HepG2 (cell line): ENCODE data around the gene SMIM13. TPM values are rescaled to one million over a fixed set of nuclear protein-coding genes. Genes with fewer than 3 reads are reported as not detected.

Source experiments
- ATAD3A ChIP-seq: sonication (generic); formaldehyde crosslinking; IDR thresholded peaks from 2 replicates; pipeline ENCODE4 v1.4.0; 2020; ENCODE audit warnings: missing genetic modification reagents
- ATF7-NPFF ChIP-seq: sonication (generic); formaldehyde crosslinking; IDR thresholded peaks from 2 replicates; pipeline ENCODE4 v1.8.1; 2023; ENCODE audit warnings: mild to moderate bottlenecking, low read depth, missing genetic modification reagents, moderate library complexity
- BCL6 ChIP-seq: IDR thresholded peaks from 2 replicates; pipeline ENCODE4 v1.6.1; 2016; ENCODE audit warnings: missing genetic modification reagents, missing compliant biosample characterization
- HDAC6 ChIP-seq: fragments of 200-600 bp; sonication (generic); IDR thresholded peaks from 2 replicates; pipeline ENCODE4 v1.7.0; 2017; ENCODE audit warnings: mild to moderate bottlenecking, antibody characterized with exemption, low read length, low read depth
- HOXA3 ChIP-seq: sonication (generic); formaldehyde crosslinking; IDR thresholded peaks from 2 replicates; pipeline ENCODE4 v1.5.0; 2020; ENCODE audit warnings: missing genetic modification reagents
- JUNB ChIP-seq: sonication (generic); formaldehyde crosslinking; IDR thresholded peaks from 2 replicates; pipeline ENCODE4 v1.8.0; 2022; ENCODE audit warnings: missing genetic modification reagents, mild to moderate bottlenecking, borderline replicate concordance
- MEIS2 ChIP-seq: sonication (generic); formaldehyde crosslinking; IDR thresholded peaks from 2 replicates; pipeline ENCODE4 v1.9.0; 2021; ENCODE audit warnings: mild to moderate bottlenecking, missing genetic modification reagents
- NFKBIZ ChIP-seq: IDR thresholded peaks from 2 replicates; pipeline ENCODE4 v1.6.1; 2018; ENCODE audit warnings: missing genetic modification reagents, missing compliant biosample characterization
- PHF21A ChIP-seq: sonication (generic); formaldehyde crosslinking; IDR thresholded peaks from 2 replicates; pipeline ENCODE4 v1.5.0; 2020; ENCODE audit warnings: mild to moderate bottlenecking, missing genetic modification reagents
- PITX1 ChIP-seq: sonication (generic); formaldehyde crosslinking; IDR thresholded peaks from 2 replicates; pipeline ENCODE4 v1.5.1; 2020; ENCODE audit warnings: mild to moderate bottlenecking, missing genetic modification reagents
- POGK ChIP-seq: sonication (generic); formaldehyde crosslinking; conservative IDR thresholded peaks from 2 replicates; pipeline ENCODE4 v1.8.0; 2022; ENCODE audit warnings: mild to moderate bottlenecking, moderate library complexity, missing genetic modification reagents
- POGZ ChIP-seq: sonication (generic); formaldehyde crosslinking; IDR thresholded peaks from 2 replicates; pipeline ENCODE4 v1.4.0; 2020; ENCODE audit warnings: mild to moderate bottlenecking, missing genetic modification reagents
- PRDM15 ChIP-seq: sonication (generic); formaldehyde crosslinking; IDR thresholded peaks from 2 replicates; pipeline ENCODE4 v1.4.0; 2020; ENCODE audit warnings: missing genetic modification reagents
- RARA ChIP-seq: IDR thresholded peaks from 2 replicates; pipeline ENCODE4 v1.6.1; 2016; ENCODE audit warnings: missing genetic modification reagents, missing compliant biosample characterization
- RNF2 ChIP-seq: fragments of 450-650 bp; conservative IDR thresholded peaks from 2 replicates; pipeline ENCODE4 v1.6.1; 2016; ENCODE audit warnings: low read depth
- ZNF550 ChIP-seq: sonication (generic); formaldehyde crosslinking; IDR thresholded peaks from 2 replicates; pipeline ENCODE4 v1.4.0; 2020; ENCODE audit warnings: mild to moderate bottlenecking, missing genetic modification reagents, borderline replicate concordance
- ZNF609 ChIP-seq: sonication (generic); formaldehyde crosslinking; IDR thresholded peaks from 2 replicates; pipeline ENCODE4 v1.4.0; 2020; ENCODE audit warnings: mild to moderate bottlenecking, missing genetic modification reagents, borderline replicate concordance
- ZNF614 ChIP-seq: IDR thresholded peaks from 2 replicates; pipeline ENCODE4 v1.6.1; 2018; ENCODE audit warnings: missing biosample characterization, missing genetic modification reagents, inconsistent platforms, borderline replicate concordance
- ZNF678 ChIP-seq: sonication (generic); formaldehyde crosslinking; IDR thresholded peaks from 2 replicates; pipeline ENCODE4 v1.4.0; 2020; ENCODE audit warnings: mild to moderate bottlenecking, missing genetic modification reagents
- polyA plus RNA-seq, 8 experiments: library from polyadenylated mRNA; depleted of rRNA in 3 of 8; stranded (reverse) in 7 of 8; unstranded in 1 of 8; fragments of >200 nt; fragmentation: Illumina TruSeq in 4 of 8; extraction: Trizol in 4 of 8; gene quantifications; 2 replicates each; pipeline versions ENCODE4 v1.2.1 to v1.2.3, GENCODE V29; 2011 to 2016; ENCODE audit warnings: low read depth in 4 of 8, missing spikeins in 1 of 8, mixed read lengths in 1 of 8; ENCODE audit not compliant: insufficient read depth in 1 of 8
- total RNA-seq, 5 experiments: library from RNA; depleted of rRNA; stranded (reverse); fragments of >200 nt; fragmentation: Illumina TruSeq; extraction: Trizol; gene quantifications; 2 replicates each; pipeline ENCODE4 v1.2.3, GENCODE V29; 2016; ENCODE audit warnings: low read depth in 1 of 5

Gene SMIM13
- total and polyA plus RNA-seq, 2 of the 13 experiments (the other 11 are each of a cell fraction or from before 2014, with no cell fraction given): 2.7 to 10.2 TPM

GRCh38 chr6:11066505-11067347 lies 26.9 kb upstream of the SMIM13 start (continued):
- TF ChIP-seq ZNF609 (CRISPR knock-in tag) (peak; percentile 83; the same call in 1 of the 2 replicates), POGZ (CRISPR knock-in tag) (peak; percentile 37; the same call in 1 of the 2 replicates), MEIS2 (CRISPR knock-in tag) (peak; percentile 52), PRDM15 (CRISPR knock-in tag) (no peak), HDAC6 (no peak), JUNB (peak; percentile 50; the same call in 1 of the 2 replicates), RNF2 (no peak), HOXA3 (CRISPR knock-in tag) (peak; percentile 53), ZNF550 (CRISPR knock-in tag) (no peak), NFKBIZ (peak; percentile 26; the same call in 1 of the 2 replicates), ZNF678 (CRISPR knock-in tag) (no peak), PITX1 (peak; percentile 57; the same call in 1 of the 2 replicates), PHF21A (CRISPR knock-in tag) (peak; percentile 92), ATAD3A (CRISPR knock-in tag) (no peak), ATF7-NPFF (CRISPR knock-in tag) (no peak), ZNF614 (CRISPR knock-in tag) (peak; percentile 19), POGK (CRISPR knock-in tag) (no peak; the same call in 1 of the 2 replicates), BCL6 (CRISPR knock-in tag) (peak; percentile 84; the same call in 1 of the 2 replicates), RARA (peak; percentile 81)
